Measurements from ENCODE around the gene SRRM2.
A peak's percentile ranks its signal among the peaks of the same experiment; 100 is the strongest.

Gene SRRM2

GRCh38 chr16:2776500-2777139 is 24.2 kb downstream of the SRRM2 start:
- H3K9me3 Mint-ChIP-seq, result no peaks in the 10 kb centered on the region
- peak overlapping the region; percentile 85 for H3K27ac Mint-ChIP-seq
- H3K36me3 Mint-ChIP-seq (ENCODE audit: low read depth), result peaks cover 12% of the 10 kb centered on the region
- no peaks in the 10 kb centered on the region for H3K27me3 Mint-ChIP-seq (ENCODE audit: low read depth)
- peaks cover 22% of the 10 kb centered on the region for H3K4me1 Mint-ChIP-seq (ENCODE audit: low read depth)
- H3K4me3 Mint-ChIP-seq, result peak overlapping the region; percentile 86
- DNase-seq (ENCODE audit: low spot score), result peak; percentile 45

- Mint-ChIP-seq H3K4me1 (ENCODE audit: low read depth) (peaks cover 22% of the 10 kb centered on the region), H3K36me3 (ENCODE audit: low read depth) (peaks cover 8% of the 10 kb centered on the region)
Observed at GRCh38 chr16:2777231-2777902, 24.9 kb downstream of the SRRM2 start, which contains the start of gene ELOB. Gene ELOB, minus strand, starts transcription at chr16:2777280. Its CDS starts 41 bp downstream, at chr16:2777239.

GRCh38 chr16:2777903-2778629 is 25.6 kb downstream of the SRRM2 start:
- Mint-ChIP-seq H3K4me1 (ENCODE audit: low read depth) (peaks cover 19% of the 10 kb centered on the region), H3K27me3 (ENCODE audit: low read depth) (no peaks in the 10 kb centered on the region)
- peak; percentile 30 for DNase-seq (ENCODE audit: low spot score)

More at GRCh38 chr16:2777231-2777902, 24.9 kb downstream of the SRRM2 start, which contains the start of gene ELOB:
- H3K27ac Mint-ChIP-seq, result peak within 1 kb of the TSS; percentile 93
- H3K27me3 Mint-ChIP-seq (ENCODE audit: low read depth), result no peaks in the 10 kb centered on the region
- no peaks in the 10 kb centered on the region for H3K9me3 Mint-ChIP-seq
- DNase-seq (ENCODE audit: low spot score), result peak; percentile 88
- H3K4me3 Mint-ChIP-seq, result peak within 1 kb of the TSS; percentile 96

GRCh38 chr16:2778630-2778958 is 26.2 kb downstream of the SRRM2 start:
- Mint-ChIP-seq H3K4me3 (peak overlapping the region; percentile 96), H3K4me1 (ENCODE audit: low read depth) (peaks cover 19% of the 10 kb centered on the region), H3K36me3 (ENCODE audit: low read depth) (peaks cover 5% of the 10 kb centered on the region), H3K27ac (peak overlapping the region; percentile 93), H3K27me3 (ENCODE audit: low read depth) (no peaks in the 10 kb centered on the region), H3K9me3 (no peaks in the 10 kb centered on the region)
- DNase-seq (ENCODE audit: low spot score), result no peak

More at GRCh38 chr16:2777903-2778629, 25.6 kb downstream of the SRRM2 start:
- H3K9me3 Mint-ChIP-seq, result no peaks in the 10 kb centered on the region
- H3K4me3 Mint-ChIP-seq, result peak overlapping the region; percentile 96
- H3K27ac Mint-ChIP-seq, result peak overlapping the region; percentile 93
- peaks cover 5% of the 10 kb centered on the region for H3K36me3 Mint-ChIP-seq (ENCODE audit: low read depth)

GRCh38 chr16:2779151-2779920 is 26.9 kb downstream of the SRRM2 start:
- Mint-ChIP-seq H3K9me3 (no peaks in the 10 kb centered on the region), H3K27ac (peak overlapping the region; percentile 49), H3K4me3 (no peak overlapping the region), H3K27me3 (ENCODE audit: low read depth) (peaks cover 2% of the 10 kb centered on the region), H3K4me1 (ENCODE audit: low read depth) (peaks cover 19% of the 10 kb centered on the region), H3K36me3 (ENCODE audit: low read depth) (peaks cover 5% of the 10 kb centered on the region)
- no peak for DNase-seq (ENCODE audit: low spot score)

GRCh38 chr16:2779978-2780898 is 27.8 kb downstream of the SRRM2 start:
- Mint-ChIP-seq H3K27ac (peak overlapping the region; percentile 49), H3K4me1 (ENCODE audit: low read depth) (peaks cover 21% of the 10 kb centered on the region), H3K9me3 (no peaks in the 10 kb centered on the region), H3K27me3 (ENCODE audit: low read depth) (peaks cover 5% of the 10 kb centered on the region), H3K4me3 (no peak overlapping the region), H3K36me3 (ENCODE audit: low read depth) (peaks cover 5% of the 10 kb centered on the region)
- DNase-seq (ENCODE audit: low spot score), result no peak

GRCh38 chr16:2782583-2783351 is 30.3 kb downstream of the SRRM2 start:
- Mint-ChIP-seq H3K27me3 (ENCODE audit: low read depth) (peaks cover 15% of the 10 kb centered on the region), H3K9me3 (no peaks in the 10 kb centered on the region), H3K4me1 (ENCODE audit: low read depth) (peaks cover 11% of the 10 kb centered on the region), H3K27ac (no peak overlapping the region), H3K4me3 (no peak overlapping the region), H3K36me3 (ENCODE audit: low read depth) (peaks cover 3% of the 10 kb centered on the region)
- DNase-seq (ENCODE audit: low spot score), result no peak

GRCh38 chr16:2783581-2784357 is 31.3 kb downstream of the SRRM2 start:
- Mint-ChIP-seq H3K27me3 (ENCODE audit: low read depth) (peaks cover 20% of the 10 kb centered on the region), H3K9me3 (no peaks in the 10 kb centered on the region), H3K4me3 (no peak overlapping the region), H3K36me3 (ENCODE audit: low read depth) (no peaks in the 10 kb centered on the region), H3K4me1 (ENCODE audit: low read depth) (peaks cover 3% of the 10 kb centered on the region), H3K27ac (no peak overlapping the region)
- no peak for DNase-seq (ENCODE audit: low spot score)

GRCh38 chr16:2784358-2785100 is 32.1 kb downstream of the SRRM2 start:
- Mint-ChIP-seq H3K27me3 (ENCODE audit: low read depth) (peaks cover 22% of the 10 kb centered on the region), H3K27ac (no peak overlapping the region), H3K36me3 (ENCODE audit: low read depth) (no peaks in the 10 kb centered on the region), H3K4me1 (ENCODE audit: low read depth) (peaks cover 3% of the 10 kb centered on the region), H3K4me3 (peak overlapping the region; percentile 79), H3K9me3 (no peaks in the 10 kb centered on the region)
- no peak for DNase-seq (ENCODE audit: low spot score)

- no peak overlapping the region for H3K27ac Mint-ChIP-seq
- DNase-seq (ENCODE audit: low spot score), result no peak
- H3K27me3 Mint-ChIP-seq (ENCODE audit: low read depth), result peaks cover 23% of the 10 kb centered on the region
- H3K9me3 Mint-ChIP-seq, result no peaks in the 10 kb centered on the region
- H3K36me3 Mint-ChIP-seq (ENCODE audit: low read depth), result no peaks in the 10 kb centered on the region
- peaks cover 3% of the 10 kb centered on the region for H3K4me1 Mint-ChIP-seq (ENCODE audit: low read depth)
- peak overlapping the region; percentile 79 for H3K4me3 Mint-ChIP-seq
Observed at GRCh38 chr16:2785101-2785991, 32.9 kb downstream of the SRRM2 start.

Data from T-helper 2 cell treated with Interferon-gamma antibody and Interleukin-4, amounts not matched to agents 5 μg/mL and 100 μg/mL, for 36 hours (primary cell).